Activated naive CD4-positive, alpha-beta T cell treated with anti-CD3 and anti-CD28 coated beads for 36 hours (primary cell): ENCODE data around the gene TMEM184B. TPM values are rescaled to one million over a fixed set of nuclear protein-coding genes. Genes with fewer than 3 reads are reported as not detected.

Experiments
- CTCF ChIA-PET: fragments of 350-600 bp; sonication (Branson Sonifier 250); formaldehyde crosslinking; loops from one replicate; lab custom pipeline; 2021; ENCODE audit warnings: antibody characterized with exemption; lab: Charles Lee
- DNase-seq: peaks from one replicate; pipeline ENCODE4 v3.0.0-alpha.2; 2020
- H3K27ac Mint-ChIP-seq: one replicate; pipeline ENCODE4 v1.8.0; 2021; ENCODE audit warnings: mild to moderate bottlenecking, mixed read lengths
- H3K27me3 Mint-ChIP-seq: one replicate; pipeline ENCODE4 v1.8.0; 2021; ENCODE audit warnings: low read depth, mixed read lengths
- H3K36me3 Mint-ChIP-seq: one replicate; pipeline ENCODE4 v1.8.0; 2021; ENCODE audit warnings: low read depth, mixed read lengths
- H3K4me1 Mint-ChIP-seq: one replicate; pipeline ENCODE4 v1.8.0; 2021; ENCODE audit warnings: low read depth, mixed read lengths
- H3K4me3 Mint-ChIP-seq: one replicate; pipeline ENCODE4 v1.8.0; 2021; ENCODE audit warnings: mild to moderate bottlenecking, moderate library complexity, mixed read lengths
- H3K9me3 Mint-ChIP-seq: one replicate; pipeline ENCODE4 v1.8.0; 2021; ENCODE audit warnings: mixed read lengths
- intact Hi-C: fragments of 100-400 bp; cut with micrococcal nuclease; formaldehyde crosslinking; loops from one replicate; pipeline ENCODE4 v1.15.1; 2023
- total RNA-seq, 2 experiments: library from RNA; stranded (reverse); gene quantifications; one replicate each; pipeline ENCODE4 v1.2.3, GENCODE V29; 2021

The TMEM184B gene
- total RNA-seq, 2 experiments from 2014 or later = 15.0 to 15.3 TPM

DNA sequence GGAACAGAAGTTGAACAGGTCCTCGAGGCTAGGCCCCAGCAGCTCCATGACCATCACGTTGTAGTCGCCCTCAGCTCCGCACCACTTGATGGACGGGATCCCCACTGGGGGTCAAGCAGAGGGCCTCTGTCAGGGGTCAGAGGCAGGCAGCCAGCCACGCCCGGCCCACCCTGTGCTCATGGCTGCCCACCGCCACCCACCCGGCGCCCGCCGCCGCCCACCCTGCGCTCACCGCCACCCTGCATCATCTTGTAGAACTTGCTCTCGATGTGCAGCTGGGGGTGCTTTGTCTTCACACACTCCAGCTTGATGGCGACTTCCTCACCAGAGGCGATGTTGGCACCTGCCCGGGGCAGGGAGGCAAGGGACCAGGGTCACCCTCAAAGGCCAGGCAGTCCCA is 30.1 kb upstream of the TMEM184B start:
- CTCF ChIA-PET = interaction anchor here (1.5 kb wide), 1 partner anchor 251 kb away, joined by 4 read pairs; no protein-coding TSS in a partner anchor
- no peaks in the 10 kb centered on the region for H3K27me3 Mint-ChIP-seq
- peaks cover 20% of the 10 kb centered on the region for H3K36me3 Mint-ChIP-seq
- H3K9me3 Mint-ChIP-seq = no peaks in the 10 kb centered on the region
- no peak overlapping the region for H3K27ac Mint-ChIP-seq
- no peak overlapping the region for H3K4me3 Mint-ChIP-seq
- H3K4me1 Mint-ChIP-seq = peaks cover 33% of the 10 kb centered on the region
- DNase-seq = no peak
- intact Hi-C loops = no loop called here

- H3K27me3 Mint-ChIP-seq = no peaks in the 10 kb centered on the region
- DNase-seq = no peak
- H3K36me3 Mint-ChIP-seq = peaks cover 24% of the 10 kb centered on the region
- CTCF ChIA-PET = interaction anchor here (1.1 kb wide), 1 partner anchor 10 kb away, joined by 3 read pairs; no protein-coding TSS in a partner anchor
- H3K4me3 Mint-ChIP-seq = no peak overlapping the region
- peaks cover 22% of the 10 kb centered on the region for H3K4me1 Mint-ChIP-seq
- intact Hi-C loops = no loop called here
- H3K27ac Mint-ChIP-seq = no peak overlapping the region
- no peaks in the 10 kb centered on the region for H3K9me3 Mint-ChIP-seq
These were observed 28.1 kb upstream of the TMEM184B start for GRCh38 chr22:38300946-38301345.

- DNase-seq = no peak
- CTCF ChIA-PET = no interaction called here
- Mint-ChIP-seq H3K9me3 (no peaks in the 10 kb centered on the region), H3K27ac (no peak overlapping the region), H3K4me3 (no peak overlapping the region), H3K36me3 (peaks cover 23% of the 10 kb centered on the region), H3K4me1 (peaks cover 16% of the 10 kb centered on the region), H3K27me3 (no peaks in the 10 kb centered on the region)
- intact Hi-C loops = no loop called here
These were observed 27.6 kb upstream of the TMEM184B start for GRCh38 chr22:38300197-38300945.

DNA sequence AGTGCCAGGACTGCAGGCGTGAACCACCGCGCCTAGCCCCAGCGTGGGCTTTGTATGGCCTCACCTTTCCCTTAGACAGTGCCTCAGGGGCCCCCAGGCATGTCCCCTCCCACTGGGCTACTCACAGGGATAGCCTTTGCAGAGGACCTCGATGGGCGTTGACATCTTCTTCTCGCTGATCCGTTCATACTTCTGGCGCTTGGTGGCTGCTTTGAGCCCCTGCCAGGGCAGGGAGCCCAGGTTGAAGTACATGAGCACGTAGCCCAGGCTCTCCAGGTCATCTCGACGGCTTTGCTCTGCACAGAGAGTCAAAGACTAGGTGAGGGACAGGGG is 26.9 kb upstream of the TMEM184B start:
- H3K27ac Mint-ChIP-seq = no peak overlapping the region
- H3K36me3 Mint-ChIP-seq = peaks cover 22% of the 10 kb centered on the region
- H3K27me3 Mint-ChIP-seq = no peaks in the 10 kb centered on the region
- DNase-seq = no peak
- intact Hi-C loops = loop anchor here (5.0 kb wide), 1 partner anchor 53 kb away; no protein-coding TSS in a partner anchor
- CTCF ChIA-PET = interaction anchor here (1.4 kb wide), 1 partner anchor 45 kb away, joined by 4 read pairs; no protein-coding TSS in a partner anchor
- H3K4me1 Mint-ChIP-seq = peaks cover 11% of the 10 kb centered on the region
- H3K4me3 Mint-ChIP-seq = no peak overlapping the region
- H3K9me3 Mint-ChIP-seq = no peaks in the 10 kb centered on the region

GRCh38 chr22:38298312-38299005 is 25.6 kb upstream of the TMEM184B start:
- H3K4me3 Mint-ChIP-seq = no peak overlapping the region
- intact Hi-C loops = loop anchor here (5.0 kb wide), 1 partner anchor 54 kb away; no protein-coding TSS in a partner anchor
- peak; percentile 44 for DNase-seq
- no peaks in the 10 kb centered on the region for H3K9me3 Mint-ChIP-seq
- H3K36me3 Mint-ChIP-seq = peaks cover 13% of the 10 kb centered on the region
- H3K4me1 Mint-ChIP-seq = no peaks in the 10 kb centered on the region
- no peak overlapping the region for H3K27ac Mint-ChIP-seq
- CTCF ChIA-PET = interaction anchor here (0.7 to 1.4 kb wide), 5 partner anchors 8 to 115 kb away, joined by 3 to 4 read pairs (median 3); no protein-coding TSS in a partner anchor
- no peaks in the 10 kb centered on the region for H3K27me3 Mint-ChIP-seq

DNA sequence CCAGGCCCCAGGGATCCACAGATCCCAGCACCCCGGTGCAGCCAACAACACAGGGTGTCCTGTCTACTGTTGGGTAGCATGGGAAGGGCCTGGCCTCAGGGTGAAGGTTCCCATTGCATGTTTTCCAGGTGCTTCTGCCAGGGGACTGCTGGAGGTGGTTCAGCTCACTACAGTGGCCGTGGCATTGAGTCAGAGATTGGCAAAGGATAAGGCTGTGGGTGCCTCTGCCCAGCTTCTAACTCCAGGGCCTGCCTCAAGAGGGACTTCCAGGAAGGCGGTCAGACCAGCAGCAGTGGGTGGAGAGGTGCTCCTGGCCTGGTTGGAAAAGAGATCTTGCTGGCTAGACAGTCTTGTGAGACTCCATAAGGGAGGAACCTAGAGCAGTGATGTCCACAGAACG is 23.6 kb upstream of the TMEM184B start:
- DNase-seq = no peak
- Mint-ChIP-seq H3K4me3 (no peak overlapping the region), H3K9me3 (no peaks in the 10 kb centered on the region), H3K27ac (no peak overlapping the region), H3K36me3 (peaks cover 7% of the 10 kb centered on the region), H3K4me1 (no peaks in the 10 kb centered on the region), H3K27me3 (no peaks in the 10 kb centered on the region)
- CTCF ChIA-PET = no interaction called here
- intact Hi-C loops = loop anchor here (5.0 kb wide), 1 partner anchor 56 kb away; no protein-coding TSS in a partner anchor

DNA sequence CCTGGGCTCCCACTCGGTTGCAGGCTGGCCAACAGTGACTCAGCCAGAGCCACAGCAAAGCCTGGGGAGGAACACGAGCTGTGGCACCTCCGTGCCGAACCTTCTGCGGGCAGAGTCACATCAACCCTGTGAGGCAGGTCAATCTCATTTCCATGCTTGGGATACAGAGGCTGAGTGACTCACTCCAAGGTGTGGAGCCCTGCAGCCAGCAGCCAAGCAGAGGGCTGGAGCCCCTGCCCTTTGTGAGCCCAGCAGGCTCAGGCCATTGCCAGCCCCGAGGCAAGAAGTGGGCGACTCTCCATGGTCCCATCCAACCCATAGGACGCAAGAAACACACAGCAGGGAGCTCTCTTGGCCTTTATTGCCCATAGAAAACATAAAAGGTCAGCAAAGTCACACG is 23.1 kb upstream of the TMEM184B start:
- H3K4me1 Mint-ChIP-seq = no peaks in the 10 kb centered on the region
- no peak overlapping the region for H3K4me3 Mint-ChIP-seq
- H3K9me3 Mint-ChIP-seq = no peaks in the 10 kb centered on the region
- intact Hi-C loops = loop anchor here (5.0 kb wide), 1 partner anchor 56 kb away; no protein-coding TSS in a partner anchor
- H3K27me3 Mint-ChIP-seq = no peaks in the 10 kb centered on the region
- no peak for DNase-seq
- H3K27ac Mint-ChIP-seq = no peak overlapping the region
- peaks cover 10% of the 10 kb centered on the region for H3K36me3 Mint-ChIP-seq
- CTCF ChIA-PET = no interaction called here

- intact Hi-C loops = loop anchor here (5.0 kb wide), 1 partner anchor 57 kb away; no protein-coding TSS in a partner anchor
- CTCF ChIA-PET = no interaction called here
- H3K27me3 Mint-ChIP-seq = no peaks in the 10 kb centered on the region
- H3K4me1 Mint-ChIP-seq = no peaks in the 10 kb centered on the region
- peaks cover 11% of the 10 kb centered on the region for H3K36me3 Mint-ChIP-seq
- H3K4me3 Mint-ChIP-seq = no peak overlapping the region
- H3K27ac Mint-ChIP-seq = no peak overlapping the region
- H3K9me3 Mint-ChIP-seq = no peaks in the 10 kb centered on the region
- no peak for DNase-seq
These were observed 22.5 kb upstream of the TMEM184B start for GRCh38 chr22:38295339-38295738.

DNA sequence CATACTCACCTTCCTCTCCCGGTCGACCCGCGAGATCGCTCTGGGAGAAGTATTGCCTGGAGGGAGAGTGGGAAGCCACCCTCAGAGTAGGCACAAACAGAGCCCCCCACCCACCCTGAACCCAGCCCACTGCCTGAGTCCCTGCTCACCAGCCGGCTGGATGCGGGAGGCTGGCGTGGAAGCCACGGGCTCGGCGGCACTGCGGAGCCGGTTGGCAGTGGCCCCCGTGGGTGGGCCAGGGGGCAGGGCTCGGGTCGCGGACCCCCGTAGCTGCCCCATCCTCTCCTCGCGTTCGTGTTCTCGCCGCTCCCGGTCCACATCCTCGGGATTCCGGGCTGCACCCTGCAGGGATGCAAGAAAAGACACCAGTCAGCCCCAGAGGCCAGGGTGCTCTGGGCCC is 21.4 kb upstream of the TMEM184B start:
- Mint-ChIP-seq H3K4me3 (no peak overlapping the region), H3K27me3 (no peaks in the 10 kb centered on the region), H3K27ac (no peak overlapping the region), H3K36me3 (peaks cover 8% of the 10 kb centered on the region), H3K9me3 (no peaks in the 10 kb centered on the region), H3K4me1 (no peaks in the 10 kb centered on the region)
- CTCF ChIA-PET = no interaction called here
- no peak for DNase-seq
- intact Hi-C loops = no loop called here

- H3K4me3 Mint-ChIP-seq = no peak overlapping the region
- no peaks in the 10 kb centered on the region for H3K27me3 Mint-ChIP-seq
- DNase-seq = no peak
- intact Hi-C loops = no loop called here
- no peaks in the 10 kb centered on the region for H3K9me3 Mint-ChIP-seq
- no peaks in the 10 kb centered on the region for H3K4me1 Mint-ChIP-seq
- CTCF ChIA-PET = no interaction called here
- no peak overlapping the region for H3K27ac Mint-ChIP-seq
- H3K36me3 Mint-ChIP-seq = peaks cover 8% of the 10 kb centered on the region
These were observed 19.9 kb upstream of the TMEM184B start for GRCh38 chr22:38292694-38293093.

- Mint-ChIP-seq H3K27ac (no peak overlapping the region), H3K36me3 (peaks cover 4% of the 10 kb centered on the region), H3K27me3 (no peaks in the 10 kb centered on the region), H3K9me3 (no peaks in the 10 kb centered on the region), H3K4me3 (no peak overlapping the region), H3K4me1 (no peaks in the 10 kb centered on the region)
- intact Hi-C loops = no loop called here
- CTCF ChIA-PET = no interaction called here
- DNase-seq = no peak
These were observed 18.5 kb upstream of the TMEM184B start for GRCh38 chr22:38291201-38291777.

DNA sequence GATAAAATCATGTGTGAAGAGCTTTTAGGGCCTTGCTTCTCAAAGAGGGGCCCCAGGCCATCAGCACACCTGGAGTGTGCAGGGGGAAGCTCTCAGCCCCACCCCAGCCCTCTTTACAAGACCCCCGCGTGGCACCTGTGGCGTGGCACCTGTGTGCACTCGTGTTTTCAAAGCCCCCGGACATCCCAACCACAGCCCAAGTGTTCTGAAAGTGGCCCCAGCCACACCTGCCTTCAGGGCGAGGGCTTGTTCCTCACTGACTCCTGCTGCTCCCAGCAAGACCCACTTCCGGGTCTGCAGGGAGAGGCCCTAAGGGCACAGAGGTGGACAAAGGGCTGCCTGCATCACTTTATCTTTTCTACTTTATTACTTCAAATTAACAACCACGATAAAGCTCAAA is 17.5 kb upstream of the TMEM184B start:
- H3K4me3 Mint-ChIP-seq = no peak overlapping the region
- H3K27ac Mint-ChIP-seq = no peak overlapping the region
- no peaks in the 10 kb centered on the region for H3K27me3 Mint-ChIP-seq
- DNase-seq = no peak
- CTCF ChIA-PET = interaction anchor here (1.0 kb wide), 1 partner anchor 8 kb away, joined by 3 read pairs; no protein-coding TSS in a partner anchor
- H3K4me1 Mint-ChIP-seq = no peaks in the 10 kb centered on the region
- peaks cover 4% of the 10 kb centered on the region for H3K36me3 Mint-ChIP-seq
- intact Hi-C loops = no loop called here
- H3K9me3 Mint-ChIP-seq = no peaks in the 10 kb centered on the region
